Measurements from ENCODE around the gene TXNRD3.

Gene TXNRD3

GRCh38 chr3:126620738-126621137, 34.2 kb downstream of the TXNRD3 start:
- Histone ChIP-seq H3K36me3 (ENCODE audit: control insufficient read depth, insufficient read depth, low read length) (no peaks in the 10 kb centered on the region), H3K4me3 (ENCODE audit: low read length) (no peak overlapping the region), H3K27ac (ENCODE audit: low read depth, low read length) (no peak overlapping the region), H3K4me1 (ENCODE audit: control insufficient read depth, insufficient read depth, low read length) (no peaks in the 10 kb centered on the region), H3K9ac (ENCODE audit: low read length) (no peak overlapping the region), H3K27me3 (ENCODE audit: control insufficient read depth, insufficient read depth, low read length) (no peaks in the 10 kb centered on the region)

- Histone ChIP-seq H3K36me3 (ENCODE audit: control insufficient read depth, insufficient read depth, low read length) (no peaks in the 10 kb centered on the region), H3K27me3 (ENCODE audit: control insufficient read depth, insufficient read depth, low read length) (no peaks in the 10 kb centered on the region), H3K9ac (ENCODE audit: low read length) (no peak overlapping the region), H3K27ac (ENCODE audit: low read depth, low read length) (no peak overlapping the region), H3K4me3 (ENCODE audit: low read length) (no peak overlapping the region), H3K4me1 (ENCODE audit: control insufficient read depth, insufficient read depth, low read length) (no peaks in the 10 kb centered on the region)
Measured at GRCh38 chr3:126618760-126619159, 36.2 kb downstream of the TXNRD3 start.

GRCh38 chr3:126618021-126618420, 36.9 kb downstream of the TXNRD3 start:
- Histone ChIP-seq H3K27me3 (ENCODE audit: control insufficient read depth, insufficient read depth, low read length) (no peaks in the 10 kb centered on the region), H3K27ac (ENCODE audit: low read depth, low read length) (no peak overlapping the region), H3K4me3 (ENCODE audit: low read length) (no peak overlapping the region), H3K4me1 (ENCODE audit: control insufficient read depth, insufficient read depth, low read length) (no peaks in the 10 kb centered on the region), H3K9ac (ENCODE audit: low read length) (no peak overlapping the region), H3K36me3 (ENCODE audit: control insufficient read depth, insufficient read depth, low read length) (no peaks in the 10 kb centered on the region)

GRCh38 chr3:126617571-126617970, 37.4 kb downstream of the TXNRD3 start:
- H3K36me3 ChIP-seq (ENCODE audit: control insufficient read depth, insufficient read depth, low read length) = no peaks in the 10 kb centered on the region
- no peaks in the 10 kb centered on the region for H3K27me3 ChIP-seq (ENCODE audit: control insufficient read depth, insufficient read depth, low read length)
- no peak overlapping the region for H3K9ac ChIP-seq (ENCODE audit: low read length)
- no peaks in the 10 kb centered on the region for H3K4me1 ChIP-seq (ENCODE audit: control insufficient read depth, insufficient read depth, low read length)
- H3K4me3 ChIP-seq (ENCODE audit: low read length) = no peak overlapping the region
- H3K27ac ChIP-seq (ENCODE audit: low read depth, low read length) = no peak overlapping the region

- no peaks in the 10 kb centered on the region for H3K36me3 ChIP-seq (ENCODE audit: control insufficient read depth, insufficient read depth, low read length)
- H3K27ac ChIP-seq (ENCODE audit: low read depth, low read length) = no peak overlapping the region
- H3K4me1 ChIP-seq (ENCODE audit: control insufficient read depth, insufficient read depth, low read length) = no peaks in the 10 kb centered on the region
- no peak overlapping the region for H3K9ac ChIP-seq (ENCODE audit: low read length)
- H3K27me3 ChIP-seq (ENCODE audit: control insufficient read depth, insufficient read depth, low read length) = no peaks in the 10 kb centered on the region
- H3K4me3 ChIP-seq (ENCODE audit: low read length) = no peak overlapping the region
Measured at GRCh38 chr3:126616931-126617330, 38.0 kb downstream of the TXNRD3 start.

DNA sequence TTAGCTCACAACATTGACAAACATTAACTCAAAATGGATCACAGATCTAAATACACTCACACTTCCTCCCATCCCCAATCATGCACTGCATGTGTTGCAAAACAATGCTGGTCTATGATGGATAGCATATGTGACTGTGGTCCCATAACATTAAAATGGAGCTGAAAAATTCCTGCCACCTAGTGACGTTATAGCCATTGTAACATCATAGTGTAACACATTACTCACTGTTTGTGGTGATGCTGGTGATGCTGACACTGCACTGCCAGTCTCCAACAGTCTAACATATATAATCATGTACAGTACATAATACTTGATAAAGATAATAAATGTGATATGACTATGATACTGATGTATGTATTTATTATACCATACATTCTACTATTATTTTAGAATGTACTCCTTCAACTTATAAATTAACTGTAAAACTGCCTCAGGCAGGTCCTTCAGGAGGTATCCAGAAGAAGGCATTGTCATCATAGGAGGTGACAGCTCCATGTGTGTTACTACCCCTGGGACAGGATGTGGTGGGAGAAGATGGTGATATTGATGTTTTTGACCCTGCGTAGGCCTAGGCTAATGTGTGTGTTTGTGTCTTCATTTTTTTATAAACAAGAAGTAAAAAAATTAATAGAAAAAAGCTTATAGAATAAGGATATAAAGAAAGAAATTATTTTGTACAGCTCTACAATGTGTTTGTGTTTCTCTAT, 41.3 kb downstream of the TXNRD3 start:
- Histone ChIP-seq H3K36me3 (ENCODE audit: control insufficient read depth, insufficient read depth, low read length) (no peaks in the 10 kb centered on the region), H3K4me3 (ENCODE audit: low read length) (no peak overlapping the region), H3K9ac (ENCODE audit: low read length) (no peak overlapping the region), H3K27me3 (ENCODE audit: control insufficient read depth, insufficient read depth, low read length) (no peaks in the 10 kb centered on the region), H3K27ac (ENCODE audit: low read depth, low read length) (no peak overlapping the region), H3K4me1 (ENCODE audit: control insufficient read depth, insufficient read depth, low read length) (no peaks in the 10 kb centered on the region)

- Histone ChIP-seq H3K27me3 (ENCODE audit: control insufficient read depth, insufficient read depth, low read length) (no peaks in the 10 kb centered on the region), H3K4me1 (ENCODE audit: control insufficient read depth, insufficient read depth, low read length) (no peaks in the 10 kb centered on the region), H3K36me3 (ENCODE audit: control insufficient read depth, insufficient read depth, low read length) (peaks cover under 1% of the 10 kb centered on the region), H3K9ac (ENCODE audit: low read length) (no peak overlapping the region), H3K27ac (ENCODE audit: low read depth, low read length) (no peak overlapping the region), H3K4me3 (ENCODE audit: low read length) (no peak overlapping the region)
Measured at GRCh38 chr3:126612479-126613205, 42.3 kb downstream of the TXNRD3 start.

DNA sequence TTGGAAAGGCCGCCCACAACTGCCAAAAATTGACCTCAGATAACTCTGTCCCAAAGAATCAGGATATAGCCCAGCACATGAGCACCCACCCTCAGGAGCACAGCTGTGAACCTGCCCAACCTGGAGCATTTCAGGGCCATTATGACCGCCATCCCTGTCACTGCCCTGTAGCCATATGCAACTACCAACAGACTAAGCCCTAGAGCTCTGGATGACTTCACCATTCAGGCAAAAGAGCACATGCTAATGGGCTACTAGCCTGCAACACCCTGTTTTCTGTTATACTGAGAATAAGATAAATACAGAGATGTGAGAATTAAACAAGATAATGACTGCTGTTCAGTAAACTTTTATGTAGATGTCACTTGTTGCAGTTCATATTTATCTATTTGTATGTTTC, 45.0 kb downstream of the TXNRD3 start:
- no peak overlapping the region for H3K4me3 ChIP-seq (ENCODE audit: low read length)
- H3K9ac ChIP-seq (ENCODE audit: low read length) = no peak overlapping the region
- H3K27me3 ChIP-seq (ENCODE audit: control insufficient read depth, insufficient read depth, low read length) = no peaks in the 10 kb centered on the region
- H3K4me1 ChIP-seq (ENCODE audit: control insufficient read depth, insufficient read depth, low read length) = no peaks in the 10 kb centered on the region
- H3K27ac ChIP-seq (ENCODE audit: low read depth, low read length) = no peak overlapping the region
- H3K36me3 ChIP-seq (ENCODE audit: control insufficient read depth, insufficient read depth, low read length) = peaks cover 5% of the 10 kb centered on the region

DNA sequence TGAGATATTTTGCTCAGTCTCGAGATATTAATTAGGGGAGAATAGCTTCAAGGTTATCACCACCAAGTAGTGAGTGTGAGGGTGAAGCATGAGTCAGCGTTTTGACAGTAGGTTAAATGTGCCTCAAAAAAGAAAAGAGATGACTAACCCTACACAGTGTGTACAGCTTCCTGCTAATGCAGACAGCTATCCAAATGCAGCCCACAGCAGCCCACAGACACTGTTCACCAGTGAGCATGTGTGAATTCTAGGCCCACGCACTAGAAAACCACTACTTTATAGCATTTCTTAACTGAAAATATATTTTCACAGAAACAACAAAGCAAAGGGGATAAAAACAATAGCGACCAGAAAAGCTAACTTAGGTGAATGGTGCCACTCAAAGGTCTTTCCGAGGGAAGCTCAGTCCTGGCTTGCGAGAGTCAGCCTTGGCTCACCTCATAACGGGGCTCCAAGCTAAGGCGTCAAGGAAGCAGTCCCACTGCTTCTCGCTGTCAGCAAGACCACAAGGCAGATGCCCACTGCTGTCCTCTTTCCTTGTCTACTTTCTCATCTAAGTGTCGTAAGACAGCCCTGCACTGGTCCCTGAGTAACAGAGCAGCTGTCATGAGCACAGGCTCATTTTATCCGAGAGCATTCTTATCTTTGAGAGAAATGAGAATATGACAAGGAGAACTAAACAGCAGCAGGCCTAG, 47.6 kb downstream of the TXNRD3 start:
- Histone ChIP-seq H3K4me3 (ENCODE audit: low read length) (no peak overlapping the region), H3K27me3 (ENCODE audit: control insufficient read depth, insufficient read depth, low read length) (no peaks in the 10 kb centered on the region), H3K36me3 (ENCODE audit: control insufficient read depth, insufficient read depth, low read length) (peaks cover 5% of the 10 kb centered on the region), H3K4me1 (ENCODE audit: control insufficient read depth, insufficient read depth, low read length) (no peaks in the 10 kb centered on the region), H3K27ac (ENCODE audit: low read depth, low read length) (no peak overlapping the region), H3K9ac (ENCODE audit: low read length) (no peak overlapping the region)

GRCh38 chr3:126606001-126606400, 48.9 kb downstream of the TXNRD3 start:
- no peak overlapping the region for H3K9ac ChIP-seq (ENCODE audit: low read length)
- no peak overlapping the region for H3K27ac ChIP-seq (ENCODE audit: low read depth, low read length)
- H3K27me3 ChIP-seq (ENCODE audit: control insufficient read depth, insufficient read depth, low read length) = no peaks in the 10 kb centered on the region
- no peak overlapping the region for H3K4me3 ChIP-seq (ENCODE audit: low read length)
- H3K4me1 ChIP-seq (ENCODE audit: control insufficient read depth, insufficient read depth, low read length) = no peaks in the 10 kb centered on the region
- peaks cover 5% of the 10 kb centered on the region for H3K36me3 ChIP-seq (ENCODE audit: control insufficient read depth, insufficient read depth, low read length)

- H3K36me3 ChIP-seq (ENCODE audit: control insufficient read depth, insufficient read depth, low read length) = peaks cover 5% of the 10 kb centered on the region
- no peaks in the 10 kb centered on the region for H3K27me3 ChIP-seq (ENCODE audit: control insufficient read depth, insufficient read depth, low read length)
Measured at GRCh38 chr3:126604691-126605090, 50.2 kb downstream of the TXNRD3 start.

GRCh38 chr3:126599101-126599500, 55.8 kb downstream of the TXNRD3 start:
- Histone ChIP-seq H3K4me1 (ENCODE audit: control insufficient read depth, insufficient read depth, low read length) (no peaks in the 10 kb centered on the region), H3K36me3 (ENCODE audit: control insufficient read depth, insufficient read depth, low read length) (no peaks in the 10 kb centered on the region), H3K4me3 (ENCODE audit: low read length) (no peak overlapping the region), H3K9ac (ENCODE audit: low read length) (no peak overlapping the region), H3K27me3 (ENCODE audit: control insufficient read depth, insufficient read depth, low read length) (no peaks in the 10 kb centered on the region), H3K27ac (ENCODE audit: low read depth, low read length) (no peak overlapping the region)

More at GRCh38 chr3:126604691-126605090, 50.2 kb downstream of the TXNRD3 start:
- Histone ChIP-seq H3K9ac (ENCODE audit: low read length) (no peak overlapping the region), H3K4me3 (ENCODE audit: low read length) (no peak overlapping the region), H3K27ac (ENCODE audit: low read depth, low read length) (no peak overlapping the region), H3K4me1 (ENCODE audit: control insufficient read depth, insufficient read depth, low read length) (no peaks in the 10 kb centered on the region)

Measured in rectal smooth muscle tissue (tissue), 1 donor.